VCaP (cell line): Measurements from ENCODE around the gene VAV1.

ENCODE experiments used
- H3K27ac ChIP-seq: fragments of 450-650 bp; 2 replicates; pipeline ENCODE4 v1.5.1; 2017
- CTCF ChIP-seq: fragments of 450-650 bp; conservative IDR thresholded peaks from 2 replicates; pipeline ENCODE4 v1.5.1; 2017; ENCODE audit warnings: mild to moderate bottlenecking, moderate library complexity

The VAV1 gene

GRCh38 chr19:6734096-6734696, 38.3 kb upstream of the VAV1 start:
- no peak for TF ChIP-seq CTCF
- no peak overlapping the region for H3K27ac ChIP-seq

- no peak for TF ChIP-seq CTCF
- no peak overlapping the region for H3K27ac ChIP-seq
Observed at GRCh38 chr19:6735181-6735911, 37.2 kb upstream of the VAV1 start.

- TF ChIP-seq CTCF = peak; percentile 57
- H3K27ac ChIP-seq = peak overlapping the region; percentile 77
Observed at GRCh38 chr19:6736169-6736916, 36.2 kb upstream of the VAV1 start.

DNA sequence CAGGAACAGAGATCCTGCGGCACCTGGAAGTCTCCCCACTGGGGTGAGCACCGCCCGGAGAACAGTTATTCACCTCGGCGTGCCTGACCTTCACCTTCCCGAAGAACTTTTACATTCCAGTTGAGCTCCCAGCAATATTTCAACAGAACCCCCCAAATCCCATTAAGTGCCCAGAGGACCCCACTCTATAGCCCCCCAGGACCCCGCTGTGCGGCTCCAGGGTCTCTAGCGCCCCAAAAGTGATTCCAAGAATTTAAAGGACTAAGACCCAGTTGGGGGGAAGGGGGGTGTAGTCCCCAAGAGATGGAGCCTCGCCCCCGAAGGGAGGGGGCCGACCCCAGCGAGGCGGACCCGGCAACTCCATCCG, 35.6 kb upstream of the VAV1 start:
- peak overlapping the region; percentile 77 for H3K27ac ChIP-seq
- TF ChIP-seq CTCF = no peak

DNA sequence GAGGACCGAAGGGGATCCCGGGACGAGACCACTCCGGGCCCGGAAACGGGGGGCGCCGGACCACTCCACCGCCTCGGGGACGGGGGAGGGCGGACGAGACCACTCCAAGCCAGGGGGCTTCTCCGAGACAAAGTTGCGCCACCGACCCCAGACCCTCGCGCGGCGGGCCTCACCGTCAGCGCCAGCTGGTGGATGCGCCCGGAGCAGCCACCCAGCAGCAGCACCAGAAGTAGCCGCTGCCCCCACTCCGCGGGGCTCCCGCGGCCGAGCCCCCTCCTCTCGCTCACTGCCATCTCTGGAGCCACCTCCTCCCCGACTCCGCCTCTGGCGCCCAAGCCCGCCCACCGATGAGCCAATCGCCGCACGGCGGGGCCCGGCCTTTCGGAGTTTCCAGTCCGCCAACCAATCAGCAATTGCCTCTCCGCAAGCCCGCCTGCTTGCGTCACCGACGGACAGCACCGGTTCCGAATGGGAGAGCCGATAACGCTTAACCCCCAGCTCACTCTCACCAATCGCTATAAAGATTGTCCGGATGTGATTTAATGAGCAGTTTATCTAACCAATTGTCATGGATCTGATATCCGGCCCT, 35.1 kb upstream of the VAV1 start, which contains the start of gene GPR108:
TSS of gene GPR108 (minus strand) at position 297 of the 589 bp plus-strand sequence. CDS start at position 293, 4 bp downstream.
- H3K27ac ChIP-seq = peak within 1 kb of the TSS; percentile 77
- no peak for TF ChIP-seq CTCF

GRCh38 chr19:6737873-6738786, 34.4 kb upstream of the VAV1 start:
- H3K27ac ChIP-seq = peak overlapping the region; percentile 65
- peak; percentile 74 for TF ChIP-seq CTCF
